Glutamatergic neuron (in vitro differentiated cells): ENCODE measurements around the gene DHRS2. TPM values are rescaled to one million over a fixed set of nuclear protein-coding genes. Genes with fewer than 3 reads are reported as not detected.
A peak's percentile ranks its signal among the peaks of the same experiment; 100 is the strongest.

Experiments used
- DNase-seq: peaks from one replicate; pipeline ENCODE4 v3.0.0; 2022
- H3K27ac Mint-ChIP-seq: one replicate; pipeline ENCODE4 v1.8.0; 2020; ENCODE audit warnings: mild to moderate bottlenecking, mixed read lengths, inconsistent platforms; ENCODE audit not compliant: unreplicated experiment
- H3K27me3 Mint-ChIP-seq: one replicate; pipeline ENCODE4 v1.8.0; 2020; ENCODE audit warnings: mild to moderate bottlenecking, moderate library complexity, mixed read lengths, inconsistent platforms; ENCODE audit not compliant: unreplicated experiment
- H3K36me3 Mint-ChIP-seq: one replicate; pipeline ENCODE4 v1.8.0; 2020; ENCODE audit warnings: mild to moderate bottlenecking, mixed read lengths, inconsistent platforms; ENCODE audit not compliant: unreplicated experiment
- H3K4me1 Mint-ChIP-seq: one replicate; pipeline ENCODE4 v1.8.0; 2020; ENCODE audit warnings: mild to moderate bottlenecking, low read depth, mixed read lengths, inconsistent platforms; ENCODE audit not compliant: unreplicated experiment
- H3K4me3 Mint-ChIP-seq: one replicate; pipeline ENCODE4 v1.8.0; 2020; ENCODE audit warnings: mild to moderate bottlenecking, mixed read lengths, inconsistent platforms; ENCODE audit not compliant: unreplicated experiment
- H3K9me3 Mint-ChIP-seq: one replicate; pipeline ENCODE4 v1.8.0; 2020; ENCODE audit warnings: mild to moderate bottlenecking, moderate library complexity, mixed read lengths, inconsistent platforms; ENCODE audit not compliant: unreplicated experiment
- CTCF ChIP-seq: fragments of 200-600 bp; sonication (generic); IDR thresholded peaks from one replicate; pipeline ENCODE4 v1.5.0; 2021; ENCODE audit not compliant: partially characterized antibody, unreplicated experiment
- total RNA-seq: library from RNA; stranded (reverse); fragmentation: NEBNext Ultra II Directional; extraction: Animal tissue kit (Norgen Biotek cat#: 25700); gene quantifications from one replicate; pipeline ENCODE4 v1.2.1, GENCODE V29; 2021; ENCODE audit not compliant: unreplicated experiment

Gene DHRS2
- total RNA-seq, 1 donor from 2014 or later = 0.42 TPM

GRCh38 chr14:23694085-23694948 is 58.2 kb downstream of the DHRS2 start:
- peak; percentile 30 for DNase-seq
- Mint-ChIP-seq H3K36me3 (no peaks in the 10 kb centered on the region), H3K4me1 (no peaks in the 10 kb centered on the region), H3K4me3 (no peak overlapping the region), H3K27me3 (no peaks in the 10 kb centered on the region), H3K9me3 (peaks cover 4% of the 10 kb centered on the region), H3K27ac (no peak overlapping the region)
- no peak for TF ChIP-seq CTCF

Other genes with a start within 250 kb of the DHRS2 start
- not detected for gene MYH6, start 228.1 kb upstream of the DHRS2 start, total RNA-seq
- not detected for gene MYH7, start 200.7 kb upstream of the DHRS2 start, total RNA-seq
- gene NGDN, start 166.7 kb upstream of the DHRS2 start, total RNA-seq = 46.5 TPM
- gene ZFHX2, start 84.6 kb upstream of the DHRS2 start, total RNA-seq = 39.1 TPM
- 19.3 TPM for gene THTPA, start 80.1 kb upstream of the DHRS2 start, total RNA-seq
- 105 TPM for gene AP1G2, start 68.6 kb upstream of the DHRS2 start, total RNA-seq
- gene JPH4, start 57.6 kb upstream of the DHRS2 start, total RNA-seq = 52.7 TPM